ENCODE data around the gene COMMD1. TPM values are rescaled to one million over a fixed set of nuclear protein-coding genes. Genes with fewer than 3 reads are reported as not detected.

Gene COMMD1
- total RNA-seq, 1 donor from 2014 or later, result 33.0 TPM

GRCh38 chr2:62175728-62176127, 270.3 kb downstream of the COMMD1 start:
- H3K9me3 Mint-ChIP-seq (ENCODE audit: low read depth), result no peaks in the 10 kb centered on the region
- peak overlapping the region; percentile 38 for H3K27ac Mint-ChIP-seq
- H3K36me3 Mint-ChIP-seq (ENCODE audit: insufficient read depth), result no peaks in the 10 kb centered on the region
- H3K4me3 Mint-ChIP-seq (ENCODE audit: low read depth), result no peak overlapping the region
- H3K4me1 Mint-ChIP-seq (ENCODE audit: low read depth), result no peaks in the 10 kb centered on the region
- H3K27me3 Mint-ChIP-seq, result no peaks in the 10 kb centered on the region
- no peak for DNase-seq (ENCODE audit: low spot score, unreplicated experiment)
- no peak for TF ChIP-seq CTCF (IDR thresholded peaks at IDR 0.05; ENCODE audit: unreplicated experiment)

- Mint-ChIP-seq H3K27me3 (no peaks in the 10 kb centered on the region), H3K4me1 (ENCODE audit: low read depth) (no peaks in the 10 kb centered on the region)
- no peak for TF ChIP-seq CTCF (IDR thresholded peaks at IDR 0.05; ENCODE audit: unreplicated experiment)
These were observed 271.3 kb downstream of the COMMD1 start for GRCh38 chr2:62176801-62177200.

GRCh38 chr2:62177392-62178049, 272.0 kb downstream of the COMMD1 start:
- Mint-ChIP-seq H3K36me3 (ENCODE audit: insufficient read depth) (no peaks in the 10 kb centered on the region), H3K27ac (no peak overlapping the region), H3K4me3 (ENCODE audit: low read depth) (no peak overlapping the region), H3K27me3 (no peaks in the 10 kb centered on the region), H3K9me3 (ENCODE audit: low read depth) (no peaks in the 10 kb centered on the region), H3K4me1 (ENCODE audit: low read depth) (no peaks in the 10 kb centered on the region)
- no peak for TF ChIP-seq CTCF (IDR thresholded peaks at IDR 0.05; ENCODE audit: unreplicated experiment)
- no peak for DNase-seq (ENCODE audit: low spot score, unreplicated experiment)

More at GRCh38 chr2:62176801-62177200, 271.3 kb downstream of the COMMD1 start:
- DNase-seq (ENCODE audit: low spot score, unreplicated experiment), result no peak
- Mint-ChIP-seq H3K9me3 (ENCODE audit: low read depth) (no peaks in the 10 kb centered on the region), H3K4me3 (ENCODE audit: low read depth) (no peak overlapping the region), H3K27ac (peak overlapping the region; percentile 41), H3K36me3 (ENCODE audit: insufficient read depth) (no peaks in the 10 kb centered on the region)

GRCh38 chr2:62178741-62179271, 273.3 kb downstream of the COMMD1 start:
- no peaks in the 10 kb centered on the region for H3K36me3 Mint-ChIP-seq (ENCODE audit: insufficient read depth)
- no peak overlapping the region for H3K4me3 Mint-ChIP-seq (ENCODE audit: low read depth)
- H3K4me1 Mint-ChIP-seq (ENCODE audit: low read depth), result no peaks in the 10 kb centered on the region
- no peak overlapping the region for H3K27ac Mint-ChIP-seq
- no peak for DNase-seq (ENCODE audit: low spot score, unreplicated experiment)
- no peak for TF ChIP-seq CTCF (IDR thresholded peaks at IDR 0.05; ENCODE audit: unreplicated experiment)
- no peaks in the 10 kb centered on the region for H3K27me3 Mint-ChIP-seq
- H3K9me3 Mint-ChIP-seq (ENCODE audit: low read depth), result no peaks in the 10 kb centered on the region

GRCh38 chr2:62180975-62181374, 275.5 kb downstream of the COMMD1 start:
- no peaks in the 10 kb centered on the region for H3K36me3 Mint-ChIP-seq (ENCODE audit: insufficient read depth)
- no peak overlapping the region for H3K4me3 Mint-ChIP-seq (ENCODE audit: low read depth)
- no peaks in the 10 kb centered on the region for H3K9me3 Mint-ChIP-seq (ENCODE audit: low read depth)
- H3K4me1 Mint-ChIP-seq (ENCODE audit: low read depth), result no peaks in the 10 kb centered on the region
- no peak for TF ChIP-seq CTCF (IDR thresholded peaks at IDR 0.05; ENCODE audit: unreplicated experiment)
- no peak overlapping the region for H3K27ac Mint-ChIP-seq
- no peaks in the 10 kb centered on the region for H3K27me3 Mint-ChIP-seq
- DNase-seq (ENCODE audit: low spot score, unreplicated experiment), result no peak
